ENCODE results near the gene SEPTIN8. TPM values are rescaled to one million over a fixed set of nuclear protein-coding genes. Genes with fewer than 3 reads are reported as not detected.

Gene SEPTIN8
- total RNA-seq, 2 donors from 2014 or later: 16.2 to 30.4 TPM

DNA sequence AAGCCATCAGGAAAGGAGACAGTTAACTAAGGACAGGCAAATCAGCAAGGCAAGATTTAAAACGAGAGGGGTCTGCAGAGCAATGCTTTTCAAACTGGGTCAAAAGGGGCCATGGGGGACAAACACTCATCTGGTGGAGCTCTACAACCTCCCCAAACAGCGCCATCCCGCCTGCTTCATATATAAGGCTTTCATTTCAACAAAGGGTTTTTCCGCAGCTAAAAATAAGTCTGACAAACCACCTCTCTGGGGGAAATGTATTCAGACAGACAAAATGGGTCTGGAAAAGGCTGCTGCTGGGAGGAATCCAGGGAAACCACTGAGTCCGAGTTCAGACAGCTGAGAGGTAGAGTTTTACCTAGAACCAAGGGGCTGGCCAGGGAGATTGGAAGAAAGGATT, 8.3 kb upstream of the SEPTIN8 start:
- Mint-ChIP-seq H3K4me3 (no peak overlapping the region), H3K27ac (no peak overlapping the region), H3K9me3 (no peaks in the 10 kb centered on the region), H3K27me3 (peaks cover 31 to 34% of the 10 kb centered on the region in 2 donors), H3K4me1 (ENCODE audit: low read depth in 2 of 2) (no peaks in the 10 kb centered on the region), H3K36me3 (no peaks in the 10 kb centered on the region)
- DNase-seq (ENCODE audit: low spot score) (no peak), ATAC-seq (no peak)

DNA sequence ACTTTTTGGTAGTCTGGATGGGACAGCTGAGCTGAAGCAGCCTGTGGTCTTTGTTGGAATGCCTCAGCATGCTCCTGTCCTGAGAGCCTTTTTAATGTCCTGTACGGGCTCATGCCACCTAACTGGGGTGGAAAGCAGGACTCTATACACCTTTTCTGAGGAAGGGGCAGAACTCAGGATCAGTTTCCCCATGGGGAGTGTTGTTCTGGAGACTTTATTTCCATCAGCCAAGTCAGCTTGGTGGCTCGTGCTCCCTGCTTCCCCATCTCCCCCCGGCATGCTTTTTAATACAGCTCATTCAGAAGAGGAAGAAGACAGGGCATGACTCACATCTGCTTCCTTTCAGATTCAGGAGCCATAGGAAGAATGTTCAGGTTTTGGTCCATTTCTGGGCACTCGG, 5.1 kb upstream of the SEPTIN8 start:
- Mint-ChIP-seq H3K27ac (no peak overlapping the region), H3K27me3 (peaks cover 48 to 57% of the 10 kb centered on the region in 2 donors), H3K9me3 (no peaks in the 10 kb centered on the region), H3K36me3 (no peaks in the 10 kb centered on the region), H3K4me1 (ENCODE audit: low read depth in 2 of 2) (peaks cover 8 to 12% of the 10 kb centered on the region in 2 donors), H3K4me3 (no peak overlapping the region)
- DNase-seq (ENCODE audit: low spot score) (no peak), ATAC-seq (no peak)

DNA sequence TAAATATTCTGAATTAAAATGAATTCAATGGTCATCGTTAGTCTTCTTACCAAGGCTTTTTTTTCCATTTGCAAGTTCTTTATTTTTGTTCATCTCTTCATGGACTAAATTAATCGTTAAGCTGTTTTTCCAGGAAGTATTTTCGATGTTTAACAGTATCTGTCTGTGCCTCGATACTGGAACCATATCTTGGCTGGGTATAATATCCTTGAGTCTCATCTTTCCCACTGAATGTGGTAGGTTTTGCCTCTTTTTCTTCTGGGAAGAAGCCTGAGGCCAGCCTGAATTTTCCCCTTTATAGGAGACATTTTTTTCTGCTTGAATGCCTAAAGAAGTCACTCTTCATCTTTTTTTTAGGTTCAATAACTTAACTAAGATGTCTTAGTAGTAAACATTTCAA, 4.0 kb upstream of the SEPTIN8 start:
- Mint-ChIP-seq H3K27ac (no peak overlapping the region), H3K4me3 (no peak overlapping the region), H3K9me3 (no peaks in the 10 kb centered on the region), H3K27me3 (peaks cover 45 to 55% of the 10 kb centered on the region in 2 donors), H3K4me1 (ENCODE audit: low read depth in 2 of 2) (peaks cover 8 to 12% of the 10 kb centered on the region in 2 donors), H3K36me3 (no peaks in the 10 kb centered on the region)
- no peak for DNase-seq (ENCODE audit: low spot score)
- no peak for ATAC-seq

DNA sequence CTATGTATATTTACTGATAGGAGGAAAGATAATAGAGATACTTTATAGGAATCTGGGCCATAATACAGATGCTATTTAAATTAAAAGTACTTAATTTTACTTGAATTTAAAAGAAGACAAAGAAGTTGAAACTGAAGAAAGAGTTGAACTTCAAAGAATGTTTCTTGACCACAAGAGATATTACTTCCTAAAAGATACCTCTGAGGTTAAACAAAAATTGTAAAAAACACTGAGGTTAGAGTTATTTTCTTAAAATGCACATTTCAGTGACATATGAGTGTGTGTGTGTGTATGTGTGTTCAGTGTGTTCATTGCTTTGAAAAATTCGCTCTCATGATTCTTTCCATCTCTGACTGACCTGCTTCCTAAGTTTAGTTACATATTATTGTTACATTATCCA, 3.5 kb upstream of the SEPTIN8 start:
- H3K27ac Mint-ChIP-seq: no peak overlapping the region
- peaks cover 42 to 51% of the 10 kb centered on the region in 2 donors for H3K27me3 Mint-ChIP-seq
- no peaks in the 10 kb centered on the region for H3K9me3 Mint-ChIP-seq
- peaks cover 8 to 13% of the 10 kb centered on the region in 2 donors for H3K4me1 Mint-ChIP-seq (ENCODE audit: low read depth in 2 of 2)
- ATAC-seq (no peak), DNase-seq (ENCODE audit: low spot score) (no peak)
- H3K36me3 Mint-ChIP-seq: no peaks in the 10 kb centered on the region
- no peak overlapping the region for H3K4me3 Mint-ChIP-seq

DNA sequence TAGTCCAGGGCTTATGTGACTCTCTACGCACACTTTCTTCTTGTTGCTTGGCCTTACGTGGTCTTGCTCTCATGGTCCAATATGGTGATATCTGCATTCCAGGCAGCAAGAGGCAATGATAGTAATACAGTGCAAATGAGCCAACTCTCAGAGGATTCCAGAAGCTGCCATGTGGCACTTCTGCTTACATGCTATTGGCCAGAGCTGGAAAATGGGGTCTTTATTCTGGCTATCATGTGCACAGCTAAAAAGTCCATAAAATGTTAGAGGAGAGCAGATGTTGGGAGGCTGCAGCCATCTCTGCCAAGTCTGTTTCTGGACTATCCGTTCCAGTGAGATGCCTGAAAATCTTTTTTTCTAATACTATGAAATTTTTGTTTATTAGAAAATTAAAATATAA, 2.9 kb upstream of the SEPTIN8 start:
- no peaks in the 10 kb centered on the region for H3K36me3 Mint-ChIP-seq
- DNase-seq (ENCODE audit: low spot score): no peak

DNA sequence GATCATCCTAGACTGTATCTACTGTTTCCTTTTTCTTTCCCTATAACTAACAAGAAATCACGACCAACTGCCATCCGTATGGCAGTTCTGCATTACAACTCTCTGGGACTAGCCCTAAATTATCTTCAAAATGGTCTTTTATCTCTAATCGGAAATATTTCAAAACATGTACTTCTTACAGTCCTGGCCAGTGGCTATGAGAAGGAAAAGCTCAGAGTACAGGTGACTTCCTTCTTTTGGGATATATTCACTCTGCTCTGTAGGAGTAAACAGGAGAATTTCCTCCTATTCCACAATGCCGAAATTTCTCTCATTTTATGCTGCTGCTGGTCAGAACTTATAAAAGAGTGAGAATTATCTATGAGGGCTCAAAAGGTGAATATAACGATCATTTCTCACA, 1.8 kb upstream of the SEPTIN8 start:
- peaks cover 8 to 18% of the 10 kb centered on the region in 2 donors for H3K4me1 Mint-ChIP-seq (ENCODE audit: low read depth in 2 of 2)
- ATAC-seq (no peak), DNase-seq (ENCODE audit: low spot score) (no peak)
- H3K9me3 Mint-ChIP-seq: no peaks in the 10 kb centered on the region
- no peak overlapping the region for H3K27ac Mint-ChIP-seq
- no peaks in the 10 kb centered on the region for H3K36me3 Mint-ChIP-seq
- H3K4me3 Mint-ChIP-seq: peak overlapping the region; percentile 77
- H3K27me3 Mint-ChIP-seq: peaks cover 36 to 42% of the 10 kb centered on the region in 2 donors

More for the DNA sequence above, 2.9 kb upstream of the SEPTIN8 start:
- ATAC-seq: no peak
- Mint-ChIP-seq H3K9me3 (no peaks in the 10 kb centered on the region), H3K4me1 (ENCODE audit: low read depth in 2 of 2) (peaks cover 8 to 18% of the 10 kb centered on the region in 2 donors), H3K27ac (no peak overlapping the region), H3K4me3 (no peak overlapping the region), H3K27me3 (peaks cover 37 to 45% of the 10 kb centered on the region in 2 donors)

DNA sequence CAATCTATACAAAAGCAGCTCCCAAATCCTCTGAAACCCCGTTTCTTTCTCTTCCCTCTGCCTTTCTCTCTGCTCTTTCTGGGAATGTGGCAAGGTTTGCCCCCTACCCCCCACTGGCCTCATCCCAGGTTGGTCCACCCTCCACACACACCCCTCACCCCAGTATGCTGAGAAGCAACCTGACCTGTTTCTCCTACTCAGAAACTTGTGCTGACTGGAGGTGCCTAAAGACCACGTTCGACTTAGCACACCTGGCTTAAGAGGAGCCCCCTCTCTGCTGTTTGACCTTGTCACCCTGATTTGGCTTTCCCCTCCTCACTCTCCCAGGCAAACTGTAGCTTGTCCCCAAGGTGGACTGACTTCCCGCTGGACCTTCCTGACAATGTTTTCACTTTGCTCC, 1.1 kb upstream of the SEPTIN8 start:
- Mint-ChIP-seq H3K4me1 (ENCODE audit: low read depth in 2 of 2) (peaks cover 12 to 18% of the 10 kb centered on the region in 2 donors), H3K9me3 (no peaks in the 10 kb centered on the region), H3K36me3 (no peaks in the 10 kb centered on the region), H3K27me3 (peaks cover 36 to 42% of the 10 kb centered on the region in 2 donors), H3K4me3 (peak overlapping the region; percentile 77), H3K27ac (peak overlapping the region; percentile 19 to 72)
- ATAC-seq: no peak
- no peak for DNase-seq (ENCODE audit: low spot score)

DNA sequence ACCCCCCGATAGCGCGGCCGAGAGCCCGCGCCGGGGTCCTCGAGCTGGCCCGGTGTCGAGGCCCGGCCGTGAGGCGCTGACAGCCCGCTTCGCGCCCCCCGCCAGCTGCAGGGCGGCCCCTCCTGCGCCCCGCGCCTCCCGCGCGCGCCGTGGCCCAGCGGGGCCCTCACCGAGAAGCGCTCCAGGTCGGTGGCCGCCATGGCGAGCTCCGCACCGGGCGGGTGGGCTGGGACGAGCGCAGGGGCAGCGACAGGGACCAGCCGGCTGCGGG, 166 bp downstream of the SEPTIN8 start:
- H3K9me3 Mint-ChIP-seq: no peaks in the 10 kb centered on the region
- H3K4me3 Mint-ChIP-seq: no peak overlapping the region
- no peaks in the 10 kb centered on the region for H3K36me3 Mint-ChIP-seq
- no peak for ATAC-seq
- no peak for DNase-seq (ENCODE audit: low spot score)
- H3K27ac Mint-ChIP-seq: no peak overlapping the region
- H3K27me3 Mint-ChIP-seq: peaks cover 31 to 36% of the 10 kb centered on the region in 2 donors
- H3K4me1 Mint-ChIP-seq (ENCODE audit: low read depth in 2 of 2): peaks cover 12 to 18% of the 10 kb centered on the region in 2 donors

DNA sequence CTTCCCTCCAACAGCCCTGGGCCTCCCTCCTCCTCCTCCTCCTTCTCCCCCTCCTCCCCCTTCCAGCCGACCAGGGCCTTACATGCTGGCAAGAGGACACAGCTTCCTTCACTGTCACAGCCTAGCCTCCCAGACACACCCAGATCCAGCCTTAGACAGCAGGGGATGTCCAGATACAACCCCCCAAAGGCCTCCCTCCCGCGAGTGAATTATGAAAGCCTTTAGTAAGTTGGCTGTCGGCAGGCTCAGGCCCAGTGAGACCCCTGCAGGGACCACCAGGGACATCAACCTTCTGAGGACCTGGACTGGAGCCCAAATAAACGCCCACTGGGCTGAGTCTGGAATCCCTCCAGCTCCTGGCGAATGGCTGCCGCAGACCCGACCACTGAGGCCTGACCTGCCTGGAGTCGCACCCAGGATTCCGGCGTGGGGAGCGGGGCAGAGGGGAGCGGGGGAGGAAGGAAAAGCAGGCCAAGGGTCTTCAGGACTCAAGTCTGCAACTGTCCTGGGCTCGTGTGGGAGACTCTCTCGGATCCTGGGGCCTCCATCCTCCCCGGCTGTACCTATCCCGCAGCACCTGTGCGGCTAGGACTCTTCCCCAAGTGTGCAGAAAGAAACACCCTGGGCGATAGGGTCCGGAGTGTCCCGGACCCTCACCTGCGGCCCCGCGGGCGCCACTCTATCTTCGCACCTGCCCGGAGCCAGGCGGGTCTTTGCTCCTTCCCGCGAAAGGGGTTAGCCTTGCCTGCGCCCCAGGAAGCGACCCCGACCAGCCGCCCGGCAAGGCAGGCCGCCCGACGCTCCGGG, 705 bp downstream of the SEPTIN8 start:
- Mint-ChIP-seq H3K27ac (no peak overlapping the region), H3K27me3 (peaks cover 26 to 31% of the 10 kb centered on the region in 2 donors), H3K9me3 (no peaks in the 10 kb centered on the region), H3K4me3 (peak overlapping the region; percentile 44), H3K36me3 (no peaks in the 10 kb centered on the region), H3K4me1 (ENCODE audit: low read depth in 2 of 2) (peaks cover 12 to 18% of the 10 kb centered on the region in 2 donors)
- no peak for DNase-seq (ENCODE audit: low spot score)
- peak in 1 of 2 donors; percentile 7 for ATAC-seq

DNA sequence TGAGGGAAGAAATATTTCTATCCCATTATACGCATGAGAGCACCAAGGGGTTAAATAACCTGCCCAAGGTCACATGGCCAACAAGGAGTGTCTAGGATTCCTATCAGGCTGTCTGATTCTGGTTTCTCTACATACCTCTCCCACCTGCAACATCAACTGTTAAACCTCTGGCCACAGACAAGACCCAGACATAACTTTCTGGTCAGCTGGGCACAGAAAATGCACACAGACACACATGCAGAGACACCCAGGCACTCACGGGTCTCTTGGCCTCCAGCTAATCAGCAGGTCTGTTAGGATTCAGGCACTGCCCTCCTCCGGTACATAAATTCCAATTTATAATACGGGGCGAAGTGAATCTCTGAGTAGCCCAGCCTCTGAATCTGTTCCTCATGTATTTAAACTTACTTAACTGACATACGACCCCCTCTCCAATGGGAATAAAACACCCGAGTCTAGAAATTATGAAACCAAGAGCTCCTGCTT, 1.5 kb downstream of the SEPTIN8 start:
- Mint-ChIP-seq H3K36me3 (no peaks in the 10 kb centered on the region), H3K27me3 (peaks cover 20 to 23% of the 10 kb centered on the region in 2 donors), H3K4me3 (peak overlapping the region; percentile 54), H3K9me3 (no peaks in the 10 kb centered on the region), H3K4me1 (ENCODE audit: low read depth in 2 of 2) (peaks cover 12 to 18% of the 10 kb centered on the region in 2 donors), H3K27ac (no peak overlapping the region)
- DNase-seq (ENCODE audit: low spot score): no peak
- ATAC-seq: no peak

DNA sequence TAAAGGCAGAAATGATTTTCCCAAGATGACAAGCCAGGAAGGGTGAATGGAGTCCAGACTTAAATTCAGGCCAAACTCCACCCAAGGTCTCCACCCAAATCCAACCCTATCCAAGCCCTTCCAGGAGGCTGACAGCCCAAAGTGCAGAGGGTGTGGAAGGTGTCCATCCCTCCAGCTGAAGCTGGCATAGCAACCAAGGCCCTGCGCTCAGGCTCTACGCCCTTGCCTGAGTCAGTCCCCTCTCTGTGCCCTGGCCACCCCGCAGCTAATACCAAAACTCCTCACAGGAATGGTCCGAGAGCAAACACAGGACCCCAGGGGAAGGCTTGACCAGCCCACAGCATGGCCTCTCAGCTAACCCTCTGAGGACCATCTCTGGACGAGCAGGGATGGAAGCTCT, 2.1 kb downstream of the SEPTIN8 start:
- DNase-seq (ENCODE audit: low spot score): no peak
- Mint-ChIP-seq H3K4me3 (no peak overlapping the region), H3K9me3 (no peaks in the 10 kb centered on the region), H3K27me3 (peaks cover 18 to 20% of the 10 kb centered on the region in 2 donors), H3K36me3 (no peaks in the 10 kb centered on the region), H3K27ac (no peak overlapping the region), H3K4me1 (ENCODE audit: low read depth in 2 of 2) (peaks cover 12 to 18% of the 10 kb centered on the region in 2 donors)
- ATAC-seq: no peak

DNA sequence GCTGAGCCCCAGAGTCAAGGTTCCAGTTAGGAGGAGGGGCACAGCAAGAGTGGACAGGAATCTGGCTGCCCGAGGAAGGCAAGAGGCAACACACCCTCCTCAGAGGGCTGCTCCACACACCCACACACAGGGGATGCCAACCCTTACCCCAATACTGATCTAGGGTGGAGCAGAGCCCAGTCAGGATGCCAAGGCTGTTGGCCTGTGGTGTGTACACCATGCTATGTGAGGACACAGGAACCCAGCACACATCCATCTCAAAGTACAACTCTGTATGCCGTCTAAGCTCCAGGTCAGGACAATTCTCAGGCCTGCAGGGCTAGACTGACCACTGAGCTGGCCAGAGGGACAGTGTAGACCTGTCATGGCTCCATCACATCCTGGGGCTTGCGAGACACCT, 2.6 kb downstream of the SEPTIN8 start:
- Mint-ChIP-seq H3K4me1 (ENCODE audit: low read depth in 2 of 2) (peaks cover 12 to 18% of the 10 kb centered on the region in 2 donors), H3K9me3 (no peaks in the 10 kb centered on the region), H3K27ac (no peak overlapping the region), H3K4me3 (no peak overlapping the region), H3K27me3 (peaks cover 15% of the 10 kb centered on the region in 2 donors), H3K36me3 (no peaks in the 10 kb centered on the region)
- ATAC-seq (no peak), DNase-seq (ENCODE audit: low spot score) (no peak)

DNA sequence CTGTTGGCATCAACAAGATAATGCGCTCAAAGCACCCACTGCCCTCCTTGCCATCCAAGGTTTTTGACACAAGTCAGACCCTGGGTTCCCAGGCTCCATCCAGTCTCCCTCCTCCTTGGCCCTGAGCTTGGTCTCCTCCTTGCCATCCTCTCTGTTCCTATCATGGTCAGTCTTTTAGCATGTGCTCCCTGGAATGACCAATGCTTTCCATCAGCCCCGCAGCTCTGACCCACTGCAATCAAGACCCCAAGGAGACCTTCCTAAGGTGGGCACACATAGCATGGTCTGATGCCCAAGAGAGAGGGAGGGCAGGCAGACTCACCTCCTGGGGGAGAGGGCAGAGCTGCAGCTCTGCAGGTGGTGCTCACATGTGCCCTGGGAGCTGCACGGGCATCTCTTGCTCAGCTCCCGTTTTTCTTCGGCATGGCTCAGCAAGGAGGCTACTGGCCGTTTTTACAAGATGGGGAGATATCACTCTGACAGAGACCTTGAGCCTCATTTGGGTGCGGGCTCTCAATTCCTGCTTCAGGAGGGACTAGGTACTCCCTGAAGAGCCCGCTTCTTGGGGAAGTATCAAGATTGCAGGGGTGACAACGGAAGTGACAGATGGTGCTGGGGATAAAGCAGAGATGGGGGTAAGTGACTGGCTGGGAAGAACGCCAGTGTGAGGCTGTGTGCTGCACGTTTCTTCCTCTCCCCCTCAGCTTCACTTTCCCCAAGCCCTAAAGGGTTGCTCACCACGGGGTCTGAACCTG, 3.3 kb downstream of the SEPTIN8 start:
- Mint-ChIP-seq H3K4me1 (ENCODE audit: low read depth in 2 of 2) (peaks cover 12 to 16% of the 10 kb centered on the region in 2 donors), H3K27ac (no peak overlapping the region), H3K4me3 (no peak overlapping the region), H3K36me3 (no peaks in the 10 kb centered on the region), H3K9me3 (no peaks in the 10 kb centered on the region), H3K27me3 (peaks cover 9% of the 10 kb centered on the region in 2 donors)
- no peak for DNase-seq (ENCODE audit: low spot score)
- ATAC-seq: no peak

DNA sequence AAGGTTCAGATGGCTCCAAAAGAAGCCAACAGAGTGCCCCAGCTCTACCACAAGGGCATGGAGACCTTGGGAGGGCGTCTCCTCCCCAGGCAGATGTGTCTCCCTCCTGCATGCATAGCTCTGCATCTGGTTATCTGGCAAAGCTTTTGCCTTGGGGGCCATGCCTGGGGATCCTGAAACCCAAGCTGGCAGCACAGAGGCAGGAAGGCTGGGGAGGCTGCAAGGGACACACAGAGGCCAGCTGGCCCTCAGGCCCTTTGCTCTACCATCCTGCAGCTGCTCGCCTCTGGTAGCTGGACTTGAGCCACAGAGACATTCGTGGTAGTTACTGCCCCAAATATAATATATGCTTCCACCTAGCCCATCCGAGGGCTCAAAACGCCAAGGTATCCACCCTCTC, 3.9 kb downstream of the SEPTIN8 start:
- ATAC-seq: no peak
- Mint-ChIP-seq H3K4me1 (ENCODE audit: low read depth in 2 of 2) (peaks cover 8 to 14% of the 10 kb centered on the region in 2 donors), H3K36me3 (no peaks in the 10 kb centered on the region), H3K27me3 (peaks cover 2 to 3% of the 10 kb centered on the region in 2 donors), H3K27ac (no peak overlapping the region), H3K4me3 (no peak overlapping the region), H3K9me3 (no peaks in the 10 kb centered on the region)
- no peak for DNase-seq (ENCODE audit: low spot score)
